Activated CD4-positive, alpha-beta T cell treated with anti-CD3 and anti-CD28 coated beads, Interleukin-2, amount 10 ng/mL, durations not matched to agents 24 days and 14 days (primary cell): ENCODE data around the gene NCOA6. TPM values are rescaled to one million over a fixed set of nuclear protein-coding genes. Genes with fewer than 3 reads are reported as not detected.

Experiments used
- DNase-seq: peaks from one replicate; pipeline ENCODE4 v3.0.0; 2022
- H3K27ac Mint-ChIP-seq: one replicate; pipeline ENCODE4 v1.8.0; 2022; ENCODE audit warnings: mild to moderate bottlenecking, mixed read lengths
- H3K27me3 Mint-ChIP-seq: one replicate; pipeline ENCODE4 v1.8.0; 2022; ENCODE audit warnings: mixed read lengths
- H3K36me3 Mint-ChIP-seq: one replicate; pipeline ENCODE4 v1.8.0; 2022; ENCODE audit warnings: low read depth, mild to moderate bottlenecking, mixed read lengths
- H3K4me1 Mint-ChIP-seq: one replicate; pipeline ENCODE4 v1.8.0; 2021; ENCODE audit warnings: mixed read lengths
- H3K4me3 Mint-ChIP-seq: one replicate; pipeline ENCODE4 v1.8.0; 2022; ENCODE audit warnings: mild to moderate bottlenecking, moderate library complexity, mixed read lengths
- H3K9me3 Mint-ChIP-seq: one replicate; pipeline ENCODE4 v1.8.0; 2021; ENCODE audit warnings: mixed read lengths
- intact Hi-C: fragments of 100-400 bp; cut with micrococcal nuclease; formaldehyde crosslinking; loops from one replicate; pipeline ENCODE4 v1.15.1; 2023
- total RNA-seq: library from RNA; stranded (reverse); gene quantifications from 2 replicates; pipeline ENCODE4 v1.2.3, GENCODE V29; 2022

The NCOA6 gene
- total RNA-seq, 1 donor from 2014 or later, result 25.1 TPM

DNA sequence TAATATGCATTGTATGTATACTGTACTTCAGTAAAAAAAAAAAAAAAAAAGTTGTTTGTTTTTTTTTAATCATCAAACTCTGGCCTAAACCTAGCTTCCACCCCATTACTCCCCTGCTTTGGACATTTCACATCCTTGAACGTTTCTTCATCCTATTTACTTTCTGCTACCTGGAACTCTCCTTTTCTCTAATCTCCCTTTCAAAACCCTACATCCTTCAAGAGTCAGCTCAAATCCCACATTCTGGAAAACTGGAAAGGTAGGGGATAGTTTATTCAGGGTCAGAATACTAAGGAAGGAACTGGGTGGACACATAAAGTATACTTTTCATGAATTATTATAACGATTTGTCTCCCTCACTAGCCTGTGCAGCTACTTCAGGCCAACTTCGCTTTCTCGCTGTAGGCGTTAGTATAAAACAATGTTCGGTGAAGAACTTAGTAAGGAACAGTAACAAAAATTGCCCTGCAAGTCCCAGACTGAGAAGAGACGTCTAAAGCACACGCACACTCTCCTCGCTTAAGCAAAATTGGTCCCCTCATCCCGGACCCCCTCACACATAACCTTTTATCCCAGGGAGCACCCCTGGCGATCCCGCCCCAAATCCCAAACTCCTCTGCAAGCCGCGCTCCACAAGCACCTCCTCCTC is 149.3 kb downstream of the NCOA6 start:
- Mint-ChIP-seq H3K36me3 (peaks cover 2% of the 10 kb centered on the region), H3K9me3 (no peaks in the 10 kb centered on the region), H3K4me3 (peak overlapping the region; percentile 92), H3K27me3 (no peaks in the 10 kb centered on the region), H3K4me1 (peaks cover 25% of the 10 kb centered on the region), H3K27ac (peak overlapping the region; percentile 98)
- intact Hi-C loops, result loop anchor here (1.0 to 5.0 kb wide), 3 partner anchors 28 to 564 kb away; partner anchors contain the start of genes AHCY, EIF2S2 and TP53INP2
- DNase-seq, result no peak

DNA sequence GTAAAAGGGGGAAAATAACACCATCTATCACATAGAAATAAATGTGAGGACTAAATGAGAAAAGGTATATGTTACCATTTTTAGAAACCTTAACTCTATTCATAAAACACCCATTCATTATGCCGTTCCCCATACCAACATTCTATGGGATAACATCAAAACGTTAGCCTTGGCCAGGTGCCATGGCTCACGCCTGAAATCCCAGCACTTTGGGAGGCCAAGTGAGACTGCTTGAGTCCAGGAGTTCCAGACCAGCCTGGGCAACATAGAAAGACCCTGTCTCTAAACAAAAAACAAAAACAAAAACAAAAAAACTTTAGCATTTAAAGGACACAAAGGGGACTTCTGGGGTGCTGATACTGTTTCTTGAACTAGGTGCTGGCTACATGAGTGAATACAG is 149.9 kb downstream of the NCOA6 start:
- Mint-ChIP-seq H3K4me1 (peaks cover 24% of the 10 kb centered on the region), H3K36me3 (peaks cover 2% of the 10 kb centered on the region), H3K27me3 (no peaks in the 10 kb centered on the region)

DNA sequence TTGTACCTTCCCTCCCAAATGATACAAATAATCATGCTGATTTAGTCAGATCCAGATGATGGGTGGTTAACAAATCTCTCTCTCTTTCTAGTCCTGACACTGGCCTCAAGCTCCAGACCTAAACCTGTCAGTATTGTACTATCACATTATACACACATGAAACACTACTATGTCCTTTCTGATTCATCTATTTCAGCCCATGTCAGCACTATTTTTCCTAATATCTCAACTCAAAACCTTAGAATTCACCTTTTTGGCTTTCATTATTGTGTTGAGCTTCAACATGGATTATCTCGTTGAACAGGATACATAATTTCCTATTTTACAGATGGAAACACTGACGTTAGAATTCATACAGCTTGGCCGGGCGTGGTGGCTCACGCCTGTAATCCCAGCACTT is 152.0 kb downstream of the NCOA6 start:
- Mint-ChIP-seq H3K4me1 (peaks cover 17% of the 10 kb centered on the region), H3K9me3 (no peaks in the 10 kb centered on the region), H3K36me3 (peaks cover 2% of the 10 kb centered on the region), H3K4me3 (no peak overlapping the region), H3K27me3 (no peaks in the 10 kb centered on the region), H3K27ac (no peak overlapping the region)
- DNase-seq, result no peak
- intact Hi-C loops, result no loop called here

More for the DNA sequence above, 149.9 kb downstream of the NCOA6 start:
- no peak for DNase-seq
- Mint-ChIP-seq H3K9me3 (no peaks in the 10 kb centered on the region), H3K4me3 (peak overlapping the region; percentile 92), H3K27ac (no peak overlapping the region)
- intact Hi-C loops, result loop anchor here (5.0 kb wide), 1 partner anchor 563 kb away; the partner anchor contains the start of gene EIF2S2

DNA sequence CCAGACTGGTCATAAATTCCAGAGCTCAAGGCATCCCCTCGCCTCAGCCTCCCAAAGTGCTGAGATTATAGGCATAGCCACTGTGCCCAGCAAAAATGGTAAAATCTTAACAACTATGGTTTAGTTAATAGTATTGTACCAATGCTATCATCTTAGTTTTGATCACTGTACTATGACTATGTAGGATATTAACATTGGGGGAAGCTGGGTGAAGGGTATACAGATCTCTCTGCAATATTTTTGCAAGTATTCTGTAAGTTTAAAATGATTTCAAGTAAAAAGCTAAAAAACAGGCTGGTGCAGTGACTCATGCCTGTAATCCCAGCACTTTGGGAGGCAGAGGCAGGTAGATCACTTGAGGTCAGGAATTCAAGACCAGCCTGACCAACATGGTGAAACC is 156.4 kb downstream of the NCOA6 start:
- DNase-seq, result no peak
- Mint-ChIP-seq H3K36me3 (peaks cover 4% of the 10 kb centered on the region), H3K27ac (no peak overlapping the region), H3K4me3 (no peak overlapping the region), H3K9me3 (no peaks in the 10 kb centered on the region), H3K4me1 (peaks cover 2% of the 10 kb centered on the region), H3K27me3 (no peaks in the 10 kb centered on the region)
- intact Hi-C loops, result no loop called here

Other genes starting within 250 kb of the NCOA6 start
- gene PIGU, start 148.6 kb downstream of the NCOA6 start, total RNA-seq, result 26.4 and 27.1 TPM in 2 replicates
- gene TP53INP2, start 121.3 kb downstream of the NCOA6 start, total RNA-seq, result 2.3 and 2.7 TPM in 2 replicates
- gene GGT7, start 47.2 kb upstream of the NCOA6 start, total RNA-seq, result 12.8 and 14.8 TPM in 2 replicates
- 44.8 and 54.4 TPM in 2 replicates for gene ACSS2, start 51.0 kb upstream of the NCOA6 start, total RNA-seq
- 71.0 and 71.3 TPM in 2 replicates for gene GSS, start 130.2 kb upstream of the NCOA6 start, total RNA-seq
- 0.19 and 0.52 TPM in 2 replicates for gene MYH7B, start 130.2 kb upstream of the NCOA6 start, total RNA-seq